ENCODE data around the gene IFITM2. TPM values are rescaled to one million over a fixed set of nuclear protein-coding genes. Genes with fewer than 3 reads are reported as not detected.

The IFITM2 gene
- total RNA-seq, 1 experiment from 2014 or later: 421 TPM

GRCh38 chr11:285021-285893 is 22.4 kb upstream of the IFITM2 start:
- TF ChIP-seq, protein P1, sequence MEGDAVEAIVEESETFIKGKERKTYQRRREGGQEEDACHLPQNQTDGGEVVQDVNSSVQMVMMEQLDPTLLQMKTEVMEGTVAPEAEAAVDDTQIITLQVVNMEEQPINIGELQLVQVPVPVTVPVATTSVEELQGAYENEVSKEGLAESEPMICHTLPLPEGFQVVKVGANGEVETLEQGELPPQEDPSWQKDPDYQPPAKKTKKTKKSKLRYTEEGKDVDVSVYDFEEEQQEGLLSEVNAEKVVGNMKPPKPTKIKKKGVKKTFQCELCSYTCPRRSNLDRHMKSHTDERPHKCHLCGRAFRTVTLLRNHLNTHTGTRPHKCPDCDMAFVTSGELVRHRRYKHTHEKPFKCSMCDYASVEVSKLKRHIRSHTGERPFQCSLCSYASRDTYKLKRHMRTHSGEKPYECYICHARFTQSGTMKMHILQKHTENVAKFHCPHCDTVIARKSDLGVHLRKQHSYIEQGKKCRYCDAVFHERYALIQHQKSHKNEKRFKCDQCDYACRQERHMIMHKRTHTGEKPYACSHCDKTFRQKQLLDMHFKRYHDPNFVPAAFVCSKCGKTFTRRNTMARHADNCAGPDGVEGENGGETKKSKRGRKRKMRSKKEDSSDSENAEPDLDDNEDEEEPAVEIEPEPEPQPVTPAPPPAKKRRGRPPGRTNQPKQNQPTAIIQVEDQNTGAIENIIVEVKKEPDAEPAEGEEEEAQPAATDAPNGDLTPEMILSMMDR (conservative IDR thresholded peaks at IDR 0.05): no peak
- no peak overlapping the region for H3K4me2 ChIP-seq (ENCODE audit: insufficient read depth, insufficient read length, low read length)
- H3T11ph ChIP-seq (ENCODE audit: low read length): no peak overlapping the region
- H4K20me1 ChIP-seq (ENCODE audit: control insufficient read depth, insufficient read depth, insufficient read length): no peaks in the 10 kb centered on the region
- peak overlapping the region; percentile 25 to 68 (median 68); a peak in 4 of 7 replicates for H3K27ac Mint-ChIP-seq
- no peaks in the 10 kb centered on the region; a peak in 3 of 7 replicates for H3K36me3 Mint-ChIP-seq (ENCODE audit: insufficient read depth in 1 of 3, low read depth in 3 of 3)
- no peaks in the 10 kb centered on the region for H3K9me3 ChIP-seq (ENCODE audit: control insufficient read depth, low read depth, low read length)
- peak; percentile 26 for DNase-seq
- H3K23ac ChIP-seq (ENCODE audit: insufficient read length, low read depth, low read length): no peak overlapping the region
- peaks cover 31 to 39% of the 10 kb centered on the region in 2 experiments for H3K4me1 Mint-ChIP-seq
- H2BK5ac ChIP-seq (ENCODE audit: insufficient read length, low read length): no peak overlapping the region
- H4K5ac ChIP-seq (ENCODE audit: insufficient read length, low read depth, low read length): no peak overlapping the region
- peaks cover 9% of the 10 kb centered on the region for H3K23me2 ChIP-seq (ENCODE audit: insufficient read length, low read depth, low read length, poor library complexity, severe bottlenecking)
- H2BK20ac ChIP-seq (ENCODE audit: low read depth, low read length, poor library complexity, severe bottlenecking): no peak overlapping the region
- no peak overlapping the region for H3K4ac ChIP-seq (ENCODE audit: low read depth, low read length)
- no peak overlapping the region; the same call in 1 of the 2 replicates for H3K14ac ChIP-seq (ENCODE audit: insufficient read depth, low read length)
- H3K4me1 ChIP-seq (ENCODE audit: insufficient read depth, low read length): no peaks in the 10 kb centered on the region
- H2BK120ac ChIP-seq (ENCODE audit: low read depth, low read length, poor library complexity, severe bottlenecking): no peak overlapping the region
- no peak overlapping the region for H3K9ac ChIP-seq (ENCODE audit: extremely low read depth, insufficient read length, low read length)
- H3K4me3 Mint-ChIP-seq: no peak overlapping the region
- WGBS (ENCODE audit: extremely low coverage, insufficient read length, low lambda C conversion rate): no CpG with 5 or more reads among the region's 29 CpGs
- H2AK5ac ChIP-seq (ENCODE audit: insufficient read length, low read length): no peak overlapping the region
- H3K9me3 Mint-ChIP-seq: peaks cover 0 to 2% of the 10 kb centered on the region in 2 experiments; a peak in 1 of 5 replicates
- peaks cover 13% of the 10 kb centered on the region for H3K27me3 Mint-ChIP-seq (ENCODE audit: low read depth)
- no peak overlapping the region for H2AFZ ChIP-seq (ENCODE audit: low read length)
- H3K18ac ChIP-seq (ENCODE audit: insufficient read length, low read depth, low read length): no peak overlapping the region
- H3K27me3 ChIP-seq (ENCODE audit: insufficient read depth, low read length): peaks cover 7% of the 10 kb centered on the region; the same call in 1 of the 2 replicates
- no peak overlapping the region for H4K8ac ChIP-seq (replicated peaks; ENCODE audit: insufficient read length, low read depth, low read length)
- no peaks in the 10 kb centered on the region for H3K79me1 ChIP-seq (ENCODE audit: insufficient read depth, low read depth, low read length, poor library complexity, severe bottlenecking)
- no peak overlapping the region for H2BK15ac ChIP-seq (ENCODE audit: low read depth, low read length)
- H3K79me2 ChIP-seq (ENCODE audit: insufficient read depth, low read length): no peaks in the 10 kb centered on the region
- H3K56ac ChIP-seq (ENCODE audit: insufficient read length, low read depth, low read length): no peak overlapping the region
- no peak overlapping the region for H2BK12ac ChIP-seq (ENCODE audit: insufficient read length, low read depth, low read length)
- no peak overlapping the region for H3K27ac ChIP-seq (ENCODE audit: insufficient read length, low read depth, low read length)
- no peak overlapping the region for H4K91ac ChIP-seq (ENCODE audit: insufficient read length, low read depth, low read length)
